Thoracic aorta (tissue), 2 donors: ENCODE data around the gene ARID1B. TPM values are rescaled to one million over a fixed set of nuclear protein-coding genes. Genes with fewer than 3 reads are reported as not detected.

Source experiments
- ATAC-seq: fragments of 150-250 bp; one replicate; pipeline ENCODE4 v1.8.0; 2017; ENCODE audit warnings: low read depth; ENCODE audit not compliant: insufficient number of reproducible peaks, low FRiP score
- DNase-seq: peaks from one replicate; pipeline ENCODE4 v3.0.0-alpha.2; 2020; ENCODE audit warnings: low spot score
- H3K27ac ChIP-seq, 2 donors: fragments of 200-600 bp; sonication (generic); 1 replicate in 1 of 2; 2 replicates in 1 of 2; pipeline ENCODE4 v1.5.1; 2016; ENCODE audit warnings: mild to moderate bottlenecking in 2 of 2, moderate library complexity in 2 of 2
- H3K27me3 ChIP-seq: fragments of 200-600 bp; sonication (generic); replicated peaks from 2 replicates; pipeline ENCODE4 v1.6.0; 2016; ENCODE audit warnings: mild to moderate bottlenecking; ENCODE audit not compliant: insufficient read depth
- H3K36me3 ChIP-seq: fragments of 200-600 bp; sonication (generic); one replicate; pipeline ENCODE4 v1.5.1; 2016
- H3K4me1 ChIP-seq, 2 donors: fragments of 200-600 bp; sonication (generic); 1 replicate in 1 of 2; 2 replicates in 1 of 2; pipeline versions ENCODE4 v1.5.1 to v1.6.0; 2016; ENCODE audit warnings: low read depth in 2 of 2, mild to moderate bottlenecking in 1 of 2; ENCODE audit not compliant: control insufficient read depth in 1 of 2
- H3K4me3 ChIP-seq: fragments of 200-600 bp; sonication (generic); 2 replicates; pipeline ENCODE4 v1.5.1; 2016; ENCODE audit warnings: mild to moderate bottlenecking
- H3K9me3 ChIP-seq: fragments of 200-600 bp; sonication (generic); 2 replicates; pipeline ENCODE4 v1.5.1; 2016
- CTCF ChIP-seq: fragments of 200-600 bp; sonication (generic); IDR thresholded peaks from one replicate; pipeline ENCODE4 v1.5.1; 2019; ENCODE audit warnings: antibody characterized with exemption
- total RNA-seq, 2 donors: library from RNA; depleted of rRNA; stranded (reverse); fragments of >200 nt; gene quantifications; one replicate each; pipeline versions ENCODE4 v1.1.0 to v1.2.3, GENCODE V29; 2016

ARID1B gene
- total RNA-seq, 2 donors from 2014 or later = 120 to 158 TPM

GRCh38 chr6:156857573-156857972 lies 80.4 kb downstream of the ARID1B start:
- ATAC-seq = no peak
- Histone ChIP-seq H3K9me3 (no peaks in the 10 kb centered on the region), H3K4me3 (no peak overlapping the region), H3K27ac (no peak overlapping the region), H3K27me3 (no peaks in the 10 kb centered on the region), H3K36me3 (no peaks in the 10 kb centered on the region), H3K4me1 (peaks cover 8 to 33% of the 10 kb centered on the region in 2 donors)
- TF ChIP-seq CTCF = no peak
- no peak for DNase-seq

- DNase-seq = no peak
- Histone ChIP-seq H3K36me3 (no peaks in the 10 kb centered on the region), H3K4me1 (peaks cover 9 to 18% of the 10 kb centered on the region in 2 donors), H3K27ac (no peak overlapping the region), H3K4me3 (no peak overlapping the region), H3K9me3 (no peaks in the 10 kb centered on the region), H3K27me3 (no peaks in the 10 kb centered on the region)
- no peak for ATAC-seq
- TF ChIP-seq CTCF = no peak
Observed at GRCh38 chr6:156859686-156860085, 82.5 kb downstream of the ARID1B start.

GRCh38 chr6:156862711-156863110 lies 85.5 kb downstream of the ARID1B start:
- no peak for DNase-seq
- ATAC-seq = no peak

GRCh38 chr6:156863504-156863903 lies 86.3 kb downstream of the ARID1B start:
- Histone ChIP-seq H3K27me3 (no peaks in the 10 kb centered on the region), H3K9me3 (no peaks in the 10 kb centered on the region), H3K27ac (no peak overlapping the region), H3K4me1 (peaks cover 28 to 47% of the 10 kb centered on the region in 2 donors), H3K4me3 (no peak overlapping the region), H3K36me3 (no peaks in the 10 kb centered on the region)
- no peak for TF ChIP-seq CTCF
- no peak for DNase-seq
- ATAC-seq = no peak

More at GRCh38 chr6:156862711-156863110, 85.5 kb downstream of the ARID1B start:
- Histone ChIP-seq H3K36me3 (no peaks in the 10 kb centered on the region), H3K4me3 (no peak overlapping the region), H3K9me3 (no peaks in the 10 kb centered on the region), H3K27me3 (no peaks in the 10 kb centered on the region), H3K4me1 (peaks cover 28 to 39% of the 10 kb centered on the region in 2 donors), H3K27ac (no peak overlapping the region)
- TF ChIP-seq CTCF = no peak

- peaks cover 28 to 48% of the 10 kb centered on the region in 2 donors for H3K4me1 ChIP-seq
- ATAC-seq = no peak
- no peak for DNase-seq
- H3K27ac ChIP-seq = no peak overlapping the region
- no peak for TF ChIP-seq CTCF
- no peaks in the 10 kb centered on the region for H3K9me3 ChIP-seq
- H3K4me3 ChIP-seq = no peak overlapping the region
- no peaks in the 10 kb centered on the region for H3K27me3 ChIP-seq
- no peaks in the 10 kb centered on the region for H3K36me3 ChIP-seq
Observed at GRCh38 chr6:156864557-156864956, 87.4 kb downstream of the ARID1B start.
